Heart left ventricle (tissue), 16 donors: ENCODE data around the gene ELMOD3. TPM values are rescaled to one million over a fixed set of nuclear protein-coding genes. Genes with fewer than 3 reads are reported as not detected.

Experiments used
- ATAC-seq, 4 donors: fragments of 200-7000 bp; cut with Tn5 transposase; one replicate each; pipeline ENCODE4 v1.9.1; 2020 to 2022; ENCODE audit warnings: moderate library complexity in 4 of 4, mild to moderate bottlenecking in 3 of 4, moderate number of reproducible peaks in 1 of 4
- DNase-seq, 5 donors: peaks; one replicate each; pipeline ENCODE4 v3.0.0-alpha.2; 2020
- H3K27ac ChIP-seq, 12 donors: fragments of 200-600 bp; sonication (generic) in 4 of 12; one replicate each; pipeline versions ENCODE4 v1.5.0 to v1.8.0; 2016 to 2022; ENCODE audit warnings: mild to moderate bottlenecking in 2 of 12
- H3K27me3 ChIP-seq, 9 donors: fragments of 200-600 bp; sonication (generic) in 2 of 9; one replicate each; pipeline versions ENCODE4 v1.5.1 to v1.8.0; 2016 to 2022; ENCODE audit warnings: mild to moderate bottlenecking in 3 of 9
- H3K36me3 ChIP-seq, 9 donors: fragments of 200-600 bp; sonication (generic) in 2 of 9; one replicate each; pipeline versions ENCODE4 v1.5.0 to v1.8.0; 2018 to 2022; ENCODE audit warnings: mild to moderate bottlenecking in 2 of 9
- H3K4me1 ChIP-seq, 12 donors: fragments of 200-600 bp; sonication (generic) in 4 of 12; one replicate each; pipeline versions ENCODE4 v1.5.0 to v1.8.0; 2016 to 2022; ENCODE audit warnings: mild to moderate bottlenecking in 3 of 12
- H3K4me3 ChIP-seq, 12 donors: fragments of 200-600 bp; sonication (generic) in 4 of 12; one replicate each; pipeline versions ENCODE4 v1.5.0 to v1.8.0; 2017 to 2022; ENCODE audit warnings: mild to moderate bottlenecking in 9 of 12, moderate library complexity in 4 of 12
- H3K9me3 ChIP-seq, 12 donors: fragments of 200-600 bp; sonication (generic) in 4 of 12; one replicate each; pipeline versions ENCODE4 v1.5.0 to v1.8.0; 2016 to 2022; ENCODE audit warnings: mild to moderate bottlenecking in 1 of 12
- POLR2A ChIP-seq, 2 donors: fragments of 450-650 bp; IDR thresholded peaks; one replicate each; pipeline ENCODE4 v1.6.1; 2017; ENCODE audit warnings: antibody characterized with exemption in 2 of 2, mild to moderate bottlenecking in 2 of 2, moderate library complexity in 2 of 2
- WGBS, 4 donors: extraction: QIAGEN DNeasy Blood & Tissue Kit in 2 of 4; methylation state at CpG; one replicate each; pipeline versions ENCODE4 v1.1.5 to v1.1.7; 2013 to 2018; 5-methylcytosine and 5-hydroxymethylcytosine counted together
- intact Hi-C, 10 donors: fragments of 100-400 bp; cut with DNase I; formaldehyde crosslinking; loops; one replicate each; pipeline versions ENCODE4 v1.11.1 to v1.14.2; 2022
- polyA plus RNA-seq, 2 donors: library from polyadenylated mRNA; stranded (reverse); fragments of 200-250 nt; gene quantifications; one replicate each; pipeline ENCODE4 v1.2.3, GENCODE V29; 2013
- total RNA-seq, 9 donors: library from RNA; depleted of rRNA in 2 of 9; stranded (reverse); fragments of >200 nt in 2 of 9; fragmentation: NEBNext Ultra II Directional in 3 of 9; extraction: Animal tissue kit (Norgen Biotek cat#: 25700) in 3 of 9; gene quantifications; one replicate each; pipeline versions ENCODE4 v1.1.0 to v1.2.4, GENCODE V29; 2016 to 2023
- TF ChIP-seq, protein P1 (sequence below), 12 donors: fragments of 200-600 bp; sonication (generic) in 4 of 12; IDR thresholded peaks; one replicate each; pipeline versions ENCODE4 v1.5.0 to v1.8.0; 2018 to 2022; ENCODE audit warnings: antibody characterized with exemption in 12 of 12, mild to moderate bottlenecking in 5 of 12
- donor health status: ischemic (EF 13 %, LVEDD 7.1; RV severe dilation, severe dysfunction).
- donor health status: healthy with polysubstance abuse.
- donor health status: DM: no; HTN: yes; CAD: no.
- donor health status: DM: no; HTN: no; CAD: no.
- donor health status: ischemic (EF 25% LVEDD 6.9; RV normal size, moderate dysfunction).
- donor health status: ischemic (EF 25% LVEDD 5.7; RV mildly dilated, moderate dysfunction).
- donor health status: healthy.
- donor health status: DM: yes; HTN: yes; CAD: no.
- donor health status: ischemic (EF 35%, LVEDD 5.7; RV mildly dilated, moderate dysfunction).
- donor health status: nonischemic (EF 11% LVEDD 7.7; RV severe dilation, severe dysfunction).
- donor health status: DM: yes; HTN: yes; CAD: no.
- donor health status: PGD.
- donor health status: ischemic (EF 29% LVEDD 5.4; RV normal size, mild dysfunction).
- donor health status: nonischemic (EF 23%, LVEDD 6.1; RV moderate dilation, normal function).

ELMOD3 gene
- total and polyA plus RNA-seq, 11 donors, result 6.0 to 18.0 (median 10.2) TPM

DNA sequence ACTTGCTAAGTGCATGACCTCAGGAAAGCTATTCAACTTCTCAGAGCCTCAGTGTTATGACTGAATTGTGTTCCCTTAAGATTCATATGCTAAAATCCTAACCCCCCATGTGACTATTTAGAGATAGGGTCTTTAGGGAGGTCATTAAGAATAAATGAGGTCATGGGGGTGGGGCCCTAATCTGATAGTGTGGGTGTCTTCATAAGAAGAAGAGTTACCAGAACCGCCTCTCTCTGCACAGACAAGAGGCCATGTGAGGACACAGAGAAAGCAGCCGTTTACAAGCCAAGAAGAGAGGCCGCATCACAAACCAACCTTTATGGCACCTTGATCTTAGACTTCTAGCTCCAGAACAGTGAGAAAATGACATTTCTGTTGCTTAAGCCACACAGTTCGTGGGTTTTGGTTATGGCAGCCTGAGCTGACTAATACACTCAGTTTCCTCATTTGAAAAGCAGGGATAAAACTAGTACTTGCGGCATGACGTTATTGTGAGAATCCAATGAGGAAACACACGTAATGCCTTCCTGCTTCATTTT lies 73.8 kb downstream of the ELMOD3 start:
- DNase-seq, result no peak
- no peak for ATAC-seq
- Histone ChIP-seq H3K9me3 (no peaks in the 10 kb centered on the region), H3K27ac (peak overlapping the region in 1 of 12 donors; percentile 28), H3K4me1 (peaks cover 0 to 26% (median 6%) of the 10 kb centered on the region in 12 donors), H3K4me3 (no peak overlapping the region), H3K27me3 (no peaks in the 10 kb centered on the region), H3K36me3 (no peaks in the 10 kb centered on the region)
- intact Hi-C loops, result no loop called here
- TF ChIP-seq POLR2A (IDR thresholded peaks at IDR 0.05), result no peak
- TF ChIP-seq, protein P1, sequence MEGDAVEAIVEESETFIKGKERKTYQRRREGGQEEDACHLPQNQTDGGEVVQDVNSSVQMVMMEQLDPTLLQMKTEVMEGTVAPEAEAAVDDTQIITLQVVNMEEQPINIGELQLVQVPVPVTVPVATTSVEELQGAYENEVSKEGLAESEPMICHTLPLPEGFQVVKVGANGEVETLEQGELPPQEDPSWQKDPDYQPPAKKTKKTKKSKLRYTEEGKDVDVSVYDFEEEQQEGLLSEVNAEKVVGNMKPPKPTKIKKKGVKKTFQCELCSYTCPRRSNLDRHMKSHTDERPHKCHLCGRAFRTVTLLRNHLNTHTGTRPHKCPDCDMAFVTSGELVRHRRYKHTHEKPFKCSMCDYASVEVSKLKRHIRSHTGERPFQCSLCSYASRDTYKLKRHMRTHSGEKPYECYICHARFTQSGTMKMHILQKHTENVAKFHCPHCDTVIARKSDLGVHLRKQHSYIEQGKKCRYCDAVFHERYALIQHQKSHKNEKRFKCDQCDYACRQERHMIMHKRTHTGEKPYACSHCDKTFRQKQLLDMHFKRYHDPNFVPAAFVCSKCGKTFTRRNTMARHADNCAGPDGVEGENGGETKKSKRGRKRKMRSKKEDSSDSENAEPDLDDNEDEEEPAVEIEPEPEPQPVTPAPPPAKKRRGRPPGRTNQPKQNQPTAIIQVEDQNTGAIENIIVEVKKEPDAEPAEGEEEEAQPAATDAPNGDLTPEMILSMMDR (IDR thresholded peaks at IDR 0.05), result no peak
- WGBS, 4 donors, result 78 to 89% (median 81%) methylated on average over 7 of the region's 7 CpGs

DNA sequence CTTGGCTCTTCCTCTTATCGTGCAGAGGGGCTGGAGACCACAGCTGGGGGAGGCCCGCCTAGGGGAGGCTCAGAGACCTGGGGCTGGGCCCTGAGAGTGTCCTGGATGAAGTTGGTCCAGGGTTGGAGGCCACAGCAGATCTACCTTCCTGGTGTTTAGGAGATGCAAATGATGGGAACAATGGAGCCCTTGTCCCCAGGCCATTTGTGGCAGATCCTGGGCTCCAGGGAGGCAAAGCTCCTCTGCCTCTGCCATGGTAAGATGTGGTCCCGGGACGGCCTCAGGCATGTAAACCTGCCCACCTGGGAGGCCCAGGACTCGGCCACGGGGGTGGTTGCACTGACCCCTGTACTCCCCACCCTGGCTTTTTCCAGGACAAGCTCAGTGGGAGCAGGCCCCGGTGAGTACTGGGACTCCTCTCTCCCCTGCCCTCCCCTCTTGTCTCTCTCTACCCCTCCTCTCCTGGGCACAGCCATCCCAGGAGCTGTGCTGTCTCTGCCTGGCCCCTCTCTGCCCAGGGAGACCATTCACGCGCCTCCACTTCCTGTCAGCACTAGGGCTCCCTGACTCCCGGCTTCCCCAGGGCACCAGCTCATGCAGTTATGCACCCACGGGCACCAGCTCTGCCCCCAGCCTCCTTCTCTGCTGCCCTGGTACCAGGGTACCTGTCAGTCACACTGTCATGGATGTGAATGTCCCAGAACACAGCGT lies 74.8 kb downstream of the ELMOD3 start:
- no peak for ATAC-seq
- intact Hi-C loops, result no loop called here
- H3K4me3 ChIP-seq, result no peak overlapping the region
- peaks cover 3 to 35% (median 14%) of the 10 kb centered on the region in 12 donors for H3K4me1 ChIP-seq
- H3K27me3 ChIP-seq, result no peaks in the 10 kb centered on the region
- H3K9me3 ChIP-seq, result no peaks in the 10 kb centered on the region
- no peak for DNase-seq
- no peak overlapping the region for H3K27ac ChIP-seq
- H3K36me3 ChIP-seq, result no peaks in the 10 kb centered on the region
- 80 to 90% (median 84%) methylated on average over 10 to 12 of the region's 12 CpGs for WGBS, 4 donors
- TF ChIP-seq, protein P1 (IDR thresholded peaks at IDR 0.05), result no peak
- TF ChIP-seq POLR2A (IDR thresholded peaks at IDR 0.05), result no peak

DNA sequence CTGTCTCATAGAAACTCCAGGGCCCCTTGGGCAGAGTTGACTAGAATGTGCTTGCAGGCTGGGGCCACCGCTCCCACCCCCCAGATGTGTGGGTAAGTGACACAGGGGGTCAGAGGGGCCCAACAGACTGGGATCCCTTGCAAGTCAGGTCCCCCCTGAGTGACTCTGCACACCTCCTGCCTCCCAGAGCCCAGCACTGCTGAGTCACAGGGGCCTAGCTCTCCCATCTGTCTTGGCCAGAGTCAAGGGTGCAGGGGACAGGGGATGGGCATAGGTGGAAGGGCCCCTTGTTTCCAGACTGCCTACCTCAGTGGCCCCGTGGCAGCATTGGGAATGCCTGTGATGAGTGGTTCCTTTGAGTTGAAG lies 75.3 kb downstream of the ELMOD3 start:
- intact Hi-C loops, result no loop called here
- TF ChIP-seq, protein P1 (IDR thresholded peaks at IDR 0.05), result no peak
- TF ChIP-seq POLR2A (IDR thresholded peaks at IDR 0.05), result no peak
- H3K36me3 ChIP-seq, result no peaks in the 10 kb centered on the region
- H3K27me3 ChIP-seq, result no peaks in the 10 kb centered on the region
- H3K27ac ChIP-seq, result no peak overlapping the region
- DNase-seq (no peak), ATAC-seq (no peak)
- no peak overlapping the region for H3K4me3 ChIP-seq
- peaks cover 3 to 40% (median 16%) of the 10 kb centered on the region in 12 donors for H3K4me1 ChIP-seq
- 86 to 94% (median 92%) methylated on average over 1 to 2 of the region's 2 CpGs for WGBS, 4 donors
- no peaks in the 10 kb centered on the region for H3K9me3 ChIP-seq

DNA sequence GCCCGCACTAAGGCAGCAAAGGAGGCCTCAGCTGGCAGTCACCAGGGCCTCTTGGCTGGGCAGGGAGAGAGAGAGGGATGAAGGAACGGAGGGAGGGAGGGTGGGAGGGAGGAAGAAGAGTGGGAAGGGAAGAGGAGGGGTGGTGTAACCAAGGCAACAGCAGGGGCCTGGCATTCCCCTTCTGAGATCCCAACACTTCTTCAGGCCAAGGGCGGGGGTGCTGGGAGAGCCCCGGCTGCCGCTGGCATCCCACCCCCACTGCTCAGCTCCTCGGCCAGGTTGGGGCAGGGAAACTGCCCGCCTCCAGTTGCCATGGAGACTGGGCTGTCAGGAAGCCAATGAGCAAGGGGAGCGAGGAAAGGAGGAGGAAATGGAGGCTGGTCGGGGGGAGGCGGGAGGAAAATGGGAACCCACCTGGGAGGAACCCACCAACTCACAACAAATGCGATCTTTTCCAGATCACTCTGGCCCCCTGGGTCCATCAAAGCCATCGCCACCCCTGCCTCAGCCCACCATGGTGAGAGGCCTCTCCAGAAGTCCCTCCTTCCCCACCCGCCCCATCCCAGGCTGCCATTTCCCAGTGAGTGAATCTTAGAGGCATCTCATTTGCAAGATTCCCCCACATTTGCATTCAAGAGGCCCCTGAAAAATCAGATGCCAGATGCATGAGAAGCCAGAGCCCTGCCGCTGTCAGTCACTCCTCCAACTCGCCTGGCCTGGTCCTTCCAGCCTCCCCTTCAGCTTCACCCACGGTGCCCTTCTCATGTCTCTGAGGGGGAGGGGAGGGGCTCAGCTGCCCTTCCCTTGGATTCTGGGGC lies 76.4 kb downstream of the ELMOD3 start:
- Histone ChIP-seq H3K36me3 (no peaks in the 10 kb centered on the region), H3K27ac (no peak overlapping the region), H3K27me3 (no peaks in the 10 kb centered on the region), H3K4me1 (peaks cover 3 to 48% (median 21%) of the 10 kb centered on the region in 12 donors), H3K9me3 (no peaks in the 10 kb centered on the region), H3K4me3 (no peak overlapping the region)
- TF ChIP-seq POLR2A (IDR thresholded peaks at IDR 0.05), result no peak
- TF ChIP-seq, protein P1 (IDR thresholded peaks at IDR 0.05), result no peak
- no peak for ATAC-seq
- DNase-seq, result no peak
- WGBS, 4 donors, result 69 to 78% (median 74%) methylated on average over 14 to 16 of the region's 16 CpGs
- intact Hi-C loops, result no loop called here
